Bronchial epithelial cell (primary cell): Measurements from ENCODE around the gene AVPR1B. TPM values are rescaled to one million over a fixed set of nuclear protein-coding genes. Genes with fewer than 3 reads are reported as not detected.

ENCODE experiments used
- DNase-seq: peaks from one replicate; pipeline ENCODE4 v3.0.0-alpha.2; 2010; ENCODE audit warnings: low read depth
- FAIRE-seq: peaks from 2 replicates; lab custom pipeline; 2011; peaks lifted over from hg19 to GRCh38; lab: Jason Lieb, UNC
- H3K27me3 ChIP-seq: 2 replicates; pipeline ENCODE4 v1.5.1; 2011; ENCODE audit warnings: low read length; ENCODE audit not compliant: control insufficient read depth, insufficient read depth
- H3K36me3 ChIP-seq: 2 replicates; pipeline ENCODE4 v1.5.1; 2011; ENCODE audit warnings: low read length; ENCODE audit not compliant: control insufficient read depth, insufficient read depth
- H3K4me3 ChIP-seq: 2 replicates; pipeline ENCODE4 v1.5.1; 2011; ENCODE audit warnings: mild to moderate bottlenecking, low read depth, low read length, control low read depth
- CTCF ChIP-seq: IDR thresholded peaks from 2 replicates; pipeline ENCODE4 v1.5.1; 2011; ENCODE audit warnings: mild to moderate bottlenecking, moderate library complexity, low read length, control low read depth, inconsistent platforms; ENCODE audit not compliant: insufficient read depth, severe bottlenecking
- total RNA-seq: library from RNA; depleted of rRNA; stranded (reverse); fragments of >200 nt; gene quantifications from 2 replicates; pipeline ENCODE4 v1.2.1, GENCODE V29; 2014

The AVPR1B gene
- total RNA-seq, 1 donor from 2014 or later, result not detected

GRCh38 chr1:206142011-206142410 lies 24.8 kb upstream of the AVPR1B start:
- Histone ChIP-seq H3K27me3 (peaks cover 11% of the 10 kb centered on the region), H3K4me3 (no peak overlapping the region), H3K36me3 (no peaks in the 10 kb centered on the region)
- TF ChIP-seq CTCF, result no peak
- no peak for FAIRE-seq
- DNase-seq, result no peak

- Histone ChIP-seq H3K36me3 (no peaks in the 10 kb centered on the region), H3K4me3 (no peak overlapping the region), H3K27me3 (peaks cover 1% of the 10 kb centered on the region)
- DNase-seq (no peak), FAIRE-seq (no peak)
- TF ChIP-seq CTCF, result no peak
These were observed 19.1 kb upstream of the AVPR1B start for GRCh38 chr1:206136241-206136640.

- FAIRE-seq, result no peak
- TF ChIP-seq CTCF, result no peak
These were observed 18.1 kb upstream of the AVPR1B start for GRCh38 chr1:206135248-206135647.

GRCh38 chr1:206133751-206134415 lies 16.7 kb upstream of the AVPR1B start:
- DNase-seq, result no peak
- H3K4me3 ChIP-seq, result no peak overlapping the region
- FAIRE-seq, result no peak

More at GRCh38 chr1:206135248-206135647, 18.1 kb upstream of the AVPR1B start:
- H3K27me3 ChIP-seq, result peaks cover 1% of the 10 kb centered on the region
- no peaks in the 10 kb centered on the region for H3K36me3 ChIP-seq
- H3K4me3 ChIP-seq, result no peak overlapping the region
- no peak for DNase-seq

GRCh38 chr1:206131037-206131436 lies 13.8 kb upstream of the AVPR1B start:
- DNase-seq (no peak), FAIRE-seq (no peak)
- H3K36me3 ChIP-seq, result no peaks in the 10 kb centered on the region
- TF ChIP-seq CTCF, result no peak
- H3K4me3 ChIP-seq, result no peak overlapping the region
- peaks cover 1% of the 10 kb centered on the region for H3K27me3 ChIP-seq

More at GRCh38 chr1:206133751-206134415, 16.7 kb upstream of the AVPR1B start:
- H3K27me3 ChIP-seq, result peaks cover 1% of the 10 kb centered on the region
- H3K36me3 ChIP-seq, result no peaks in the 10 kb centered on the region
- no peak for TF ChIP-seq CTCF

- no peak for TF ChIP-seq CTCF
- Histone ChIP-seq H3K27me3 (no peaks in the 10 kb centered on the region), H3K4me3 (no peak overlapping the region), H3K36me3 (no peaks in the 10 kb centered on the region)
- peak; percentile 41 for DNase-seq
- no peak for FAIRE-seq
These were observed 11.0 kb upstream of the AVPR1B start for GRCh38 chr1:206128196-206128595.
